HG03039 (cell line): ENCODE measurements around the gene KHK.

Source experiments
- ATAC-seq: cut with Tn5 transposase; IDR thresholded peaks from one replicate; pipeline ENCODE4 v1.9.1; 2021; ENCODE audit warnings: mild to moderate bottlenecking, moderate library complexity; ENCODE audit not compliant: unreplicated experiment

KHK gene

DNA sequence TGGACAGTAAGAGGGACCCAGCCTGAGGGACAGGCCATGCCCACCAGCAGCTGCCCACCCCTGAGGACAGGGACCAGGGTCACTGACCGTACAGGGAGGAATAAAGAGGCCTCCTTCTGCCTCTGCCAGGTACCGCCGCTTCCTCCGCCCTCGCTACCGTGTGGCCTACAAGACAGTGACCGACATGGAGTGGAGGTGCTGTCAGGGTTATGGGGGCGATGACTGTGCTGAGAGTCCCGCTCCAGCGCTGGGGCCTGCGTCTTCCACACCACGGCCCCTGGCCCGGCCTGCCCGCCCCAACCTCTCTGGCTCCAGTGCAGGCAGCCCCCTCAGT is 6.0 kb upstream of the KHK start:
- no peak for ATAC-seq

DNA sequence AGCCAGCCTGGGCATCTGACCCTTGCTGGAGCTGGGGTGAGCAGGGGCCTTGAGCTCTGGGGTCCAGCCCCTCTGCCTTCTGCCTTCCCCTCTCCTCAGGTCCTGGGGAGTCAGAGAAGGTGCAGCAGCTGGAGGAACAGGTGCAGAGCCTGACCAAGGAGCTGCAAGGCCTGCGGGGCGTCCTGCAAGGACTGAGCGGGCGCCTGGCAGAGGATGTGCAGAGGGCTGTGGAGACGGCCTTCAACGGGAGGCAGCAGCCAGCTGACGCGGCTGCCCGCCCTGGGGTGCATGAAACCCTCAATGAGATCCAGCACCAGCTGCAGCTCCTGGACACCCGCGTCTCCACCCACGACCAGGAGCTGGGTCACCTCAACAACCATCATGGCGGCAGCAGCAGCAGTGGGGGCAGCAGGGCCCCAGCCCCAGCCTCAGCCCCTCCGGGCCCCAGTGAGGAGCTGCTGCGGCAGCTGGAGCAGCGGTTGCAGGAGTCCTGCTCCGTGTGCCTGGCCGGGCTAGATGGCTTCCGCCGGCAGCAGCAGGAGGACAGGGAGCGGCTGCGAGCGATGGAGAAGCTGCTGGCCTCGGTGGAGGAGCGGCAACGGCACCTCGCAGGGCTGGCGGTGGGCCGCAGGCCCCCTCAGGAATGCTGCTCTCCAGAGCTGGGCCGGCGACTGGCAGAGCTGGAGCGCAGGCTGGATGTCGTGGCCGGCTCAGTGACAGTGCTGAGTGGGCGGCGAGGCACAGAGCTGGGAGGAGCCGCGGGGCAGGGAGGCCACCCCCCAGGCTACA is 4.4 kb upstream of the KHK start:
- ATAC-seq, result no peak

DNA sequence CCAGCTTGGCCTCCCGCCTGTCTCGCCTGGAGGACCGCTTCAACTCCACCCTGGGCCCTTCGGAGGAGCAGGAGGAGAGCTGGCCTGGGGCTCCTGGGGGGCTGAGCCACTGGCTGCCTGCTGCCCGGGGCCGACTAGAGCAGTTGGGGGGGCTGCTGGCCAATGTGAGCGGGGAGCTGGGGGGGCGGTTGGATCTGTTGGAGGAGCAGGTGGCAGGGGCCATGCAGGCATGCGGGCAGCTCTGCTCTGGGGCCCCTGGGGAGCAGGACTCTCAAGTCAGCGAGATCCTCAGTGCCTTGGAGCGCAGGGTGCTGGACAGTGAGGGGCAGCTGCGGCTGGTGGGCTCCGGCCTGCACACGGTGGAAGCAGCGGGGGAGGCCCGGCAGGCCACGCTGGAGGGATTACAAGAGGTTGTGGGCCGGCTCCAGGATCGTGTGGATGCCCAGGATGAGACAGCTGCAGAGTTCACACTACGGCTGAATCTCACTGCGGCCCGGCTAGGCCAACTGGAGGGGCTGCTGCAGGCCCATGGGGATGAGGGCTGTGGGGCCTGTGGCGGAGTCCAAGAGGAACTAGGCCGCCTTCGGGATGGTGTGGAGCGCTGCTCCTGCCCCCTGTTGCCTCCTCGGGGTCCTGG is 3.7 kb upstream of the KHK start:
- no peak for ATAC-seq

DNA sequence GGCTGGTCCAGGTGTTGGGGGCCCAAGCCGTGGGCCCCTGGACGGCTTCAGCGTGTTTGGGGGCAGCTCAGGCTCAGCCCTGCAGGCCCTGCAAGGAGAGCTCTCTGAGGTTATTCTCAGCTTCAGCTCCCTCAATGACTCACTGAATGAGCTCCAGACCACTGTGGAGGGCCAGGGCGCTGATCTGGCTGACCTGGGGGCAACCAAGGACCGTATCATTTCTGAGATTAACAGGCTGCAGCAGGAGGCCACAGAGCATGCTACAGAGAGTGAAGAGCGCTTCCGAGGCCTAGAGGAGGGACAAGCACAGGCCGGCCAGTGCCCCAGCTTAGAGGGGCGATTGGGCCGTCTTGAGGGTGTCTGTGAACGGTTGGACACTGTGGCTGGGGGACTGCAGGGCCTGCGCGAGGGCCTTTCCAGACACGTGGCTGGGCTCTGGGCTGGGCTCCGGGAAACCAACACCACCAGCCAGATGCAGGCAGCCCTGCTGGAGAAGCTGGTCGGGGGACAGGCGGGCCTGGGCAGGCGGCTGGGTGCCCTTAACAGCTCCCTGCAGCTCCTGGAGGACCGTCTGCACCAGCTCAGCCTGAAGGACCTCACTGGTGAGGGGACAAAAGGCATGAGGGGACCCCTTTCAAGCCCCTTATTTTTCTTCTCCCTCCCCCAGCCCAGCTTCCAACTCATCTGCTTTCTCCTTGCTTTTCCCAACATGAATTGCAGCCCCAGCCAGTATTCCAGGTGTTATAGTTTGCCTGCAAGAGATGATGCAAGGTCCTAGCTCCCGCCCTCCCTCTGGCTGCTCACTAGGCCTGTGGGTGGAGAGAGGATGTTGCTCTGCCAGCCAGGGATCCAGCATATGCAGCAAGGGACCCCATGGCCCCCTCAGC is 2.9 kb upstream of the KHK start:
- ATAC-seq, result no peak

DNA sequence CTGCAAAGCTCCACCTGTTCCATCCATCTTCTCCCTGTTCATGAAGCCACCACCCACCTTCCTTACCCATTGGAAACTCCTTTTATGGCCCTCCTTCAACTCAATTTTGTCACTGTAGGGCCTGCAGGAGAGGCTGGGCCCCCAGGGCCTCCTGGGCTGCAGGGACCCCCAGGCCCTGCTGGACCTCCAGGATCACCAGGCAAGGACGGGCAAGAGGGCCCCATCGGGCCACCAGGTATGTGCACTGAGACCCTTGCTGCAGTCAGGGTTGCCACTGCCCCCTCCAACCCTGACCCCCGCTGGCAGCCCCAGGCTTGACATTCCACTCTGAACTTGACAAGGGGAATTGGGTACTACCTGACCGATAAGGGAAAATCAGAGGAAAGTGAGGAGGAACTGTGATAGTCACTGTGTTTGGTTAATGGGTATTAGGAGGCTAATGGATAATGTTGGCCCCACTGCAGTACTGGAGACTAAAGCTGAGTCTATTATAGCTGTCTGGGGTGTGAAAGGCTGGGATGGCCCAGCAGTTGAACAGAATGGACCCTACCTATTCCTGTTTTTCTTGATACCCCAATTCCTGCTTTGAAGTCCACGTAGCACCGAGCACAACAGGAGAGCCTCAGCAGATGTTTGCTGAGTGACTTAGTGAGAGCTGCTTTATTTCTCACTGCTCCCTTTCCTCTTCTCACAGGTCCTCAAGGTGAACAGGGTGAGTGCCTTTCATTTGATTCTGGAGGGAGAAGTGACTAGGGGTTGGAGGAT is 2.1 kb upstream of the KHK start:
- ATAC-seq, result no peak

DNA sequence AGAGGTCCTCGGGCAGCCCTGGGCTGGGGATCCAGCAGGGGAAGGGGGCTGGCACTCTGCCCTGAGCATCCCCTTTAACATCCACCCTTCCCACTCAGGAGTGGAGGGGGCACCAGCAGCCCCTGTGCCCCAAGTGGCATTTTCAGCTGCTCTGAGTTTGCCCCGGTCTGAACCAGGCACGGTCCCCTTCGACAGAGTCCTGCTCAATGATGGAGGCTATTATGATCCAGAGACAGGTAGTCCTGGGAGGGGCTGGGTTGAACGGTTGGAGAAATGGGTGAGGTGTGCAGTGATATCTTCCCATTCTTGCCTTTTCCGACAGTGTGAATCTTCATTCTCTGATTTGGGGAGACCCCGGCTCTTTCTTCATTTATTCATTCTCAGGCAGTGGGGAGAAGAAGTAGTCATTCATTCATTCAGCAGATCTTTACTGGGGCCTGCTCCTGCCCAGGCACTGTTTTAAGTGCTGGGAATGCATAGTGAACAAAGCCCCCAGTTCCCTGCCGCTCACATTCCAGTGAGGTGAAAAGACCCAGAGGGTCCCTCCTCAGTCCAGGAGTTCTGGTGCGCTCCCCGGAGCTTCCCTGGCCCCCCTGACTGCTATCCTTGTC is 1.4 kb upstream of the KHK start:
- no peak for ATAC-seq

DNA sequence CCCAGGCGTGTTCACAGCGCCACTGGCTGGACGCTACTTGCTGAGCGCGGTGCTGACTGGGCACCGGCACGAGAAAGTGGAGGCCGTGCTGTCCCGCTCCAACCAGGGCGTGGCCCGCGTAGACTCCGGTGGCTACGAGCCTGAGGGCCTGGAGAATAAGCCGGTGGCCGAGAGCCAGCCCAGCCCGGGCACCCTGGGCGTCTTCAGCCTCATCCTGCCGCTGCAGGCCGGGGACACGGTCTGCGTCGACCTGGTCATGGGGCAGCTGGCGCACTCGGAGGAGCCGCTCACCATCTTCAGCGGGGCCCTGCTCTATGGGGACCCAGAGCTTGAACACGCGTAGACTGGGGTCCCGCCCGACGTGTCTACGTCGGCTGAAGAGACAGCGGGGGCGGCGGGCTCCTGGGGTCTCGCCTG is 891 bp upstream of the KHK start:
- ATAC-seq, result no peak

DNA sequence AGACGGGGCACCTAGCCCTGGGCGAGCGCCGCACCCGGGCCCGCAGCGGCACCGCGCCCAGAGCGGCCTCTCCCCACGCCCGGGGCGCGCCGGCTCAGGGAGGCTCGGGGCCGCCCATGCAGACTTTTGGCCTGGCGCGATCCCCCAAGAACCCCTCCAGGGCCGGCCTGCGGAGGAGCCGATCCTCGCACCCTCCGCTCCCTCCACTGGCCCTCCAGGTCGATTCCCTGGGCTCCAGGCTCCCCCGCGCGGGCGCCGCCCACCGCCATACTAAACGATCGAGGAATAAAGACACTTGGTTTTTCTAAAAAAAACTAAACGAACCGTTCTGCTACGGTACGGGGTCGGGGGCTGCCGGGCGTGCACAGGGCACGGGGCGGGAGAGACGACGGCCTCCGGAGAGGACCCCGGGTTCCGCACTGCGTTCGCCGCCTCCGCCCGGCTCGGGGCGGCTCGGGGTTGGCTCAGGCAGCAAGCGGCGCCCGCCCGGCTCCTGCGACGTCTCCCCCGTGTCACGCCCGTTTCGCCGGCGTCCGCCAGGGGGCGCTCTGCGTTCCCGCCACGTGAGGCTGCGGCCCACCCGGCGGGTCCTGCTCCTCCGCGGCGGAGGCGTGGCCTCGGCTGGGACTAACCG is 365 bp upstream of the KHK start:
- peak; percentile 64 for ATAC-seq

DNA sequence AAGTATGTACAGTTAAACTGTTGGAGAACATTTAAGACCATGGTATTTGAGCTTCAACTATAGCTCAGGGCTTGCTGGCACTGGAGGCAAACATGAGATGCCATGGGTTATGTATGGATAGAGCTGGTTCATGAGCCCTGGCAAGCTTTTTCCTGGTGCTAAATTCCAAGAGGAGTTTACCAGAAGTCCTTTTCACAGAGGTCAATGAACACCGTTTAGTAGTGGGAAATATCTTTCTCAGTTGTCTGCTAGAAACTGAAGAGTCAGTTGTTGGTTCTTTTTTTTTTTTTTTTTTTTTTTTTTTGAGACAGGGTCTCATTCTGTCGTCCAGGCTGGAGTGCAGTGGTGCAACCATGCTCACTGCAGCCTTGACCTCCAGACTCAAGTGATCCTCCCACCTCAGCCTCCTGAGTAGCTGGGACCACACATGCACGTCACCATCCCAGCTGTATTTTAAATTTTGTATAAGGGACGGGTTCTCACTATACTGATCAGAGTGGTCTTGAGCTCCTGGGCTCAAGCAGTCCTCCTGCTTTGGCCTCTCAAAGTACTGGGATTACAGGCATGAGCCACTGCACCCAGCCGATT is 1.3 kb downstream of the KHK start:
- no peak for ATAC-seq

DNA sequence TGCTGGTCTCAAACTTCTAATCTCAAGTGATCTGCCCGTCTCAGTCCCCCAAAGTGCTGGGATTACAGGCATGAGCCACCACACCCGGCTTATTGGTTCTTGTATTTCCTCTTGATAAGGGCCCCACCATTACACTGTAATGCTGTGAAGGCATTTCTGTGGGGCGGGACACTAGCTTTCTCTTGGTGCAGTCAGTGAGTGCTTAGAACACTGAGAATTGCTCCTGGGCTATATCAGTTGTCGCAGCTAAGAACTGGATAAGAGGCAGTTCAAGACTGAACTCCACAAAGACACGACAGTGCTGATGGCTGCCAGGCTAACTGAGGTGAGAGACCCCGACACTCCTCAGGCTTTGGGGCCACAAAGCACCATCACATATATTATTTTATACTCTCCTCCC is 2.1 kb downstream of the KHK start:
- ATAC-seq, result no peak

DNA sequence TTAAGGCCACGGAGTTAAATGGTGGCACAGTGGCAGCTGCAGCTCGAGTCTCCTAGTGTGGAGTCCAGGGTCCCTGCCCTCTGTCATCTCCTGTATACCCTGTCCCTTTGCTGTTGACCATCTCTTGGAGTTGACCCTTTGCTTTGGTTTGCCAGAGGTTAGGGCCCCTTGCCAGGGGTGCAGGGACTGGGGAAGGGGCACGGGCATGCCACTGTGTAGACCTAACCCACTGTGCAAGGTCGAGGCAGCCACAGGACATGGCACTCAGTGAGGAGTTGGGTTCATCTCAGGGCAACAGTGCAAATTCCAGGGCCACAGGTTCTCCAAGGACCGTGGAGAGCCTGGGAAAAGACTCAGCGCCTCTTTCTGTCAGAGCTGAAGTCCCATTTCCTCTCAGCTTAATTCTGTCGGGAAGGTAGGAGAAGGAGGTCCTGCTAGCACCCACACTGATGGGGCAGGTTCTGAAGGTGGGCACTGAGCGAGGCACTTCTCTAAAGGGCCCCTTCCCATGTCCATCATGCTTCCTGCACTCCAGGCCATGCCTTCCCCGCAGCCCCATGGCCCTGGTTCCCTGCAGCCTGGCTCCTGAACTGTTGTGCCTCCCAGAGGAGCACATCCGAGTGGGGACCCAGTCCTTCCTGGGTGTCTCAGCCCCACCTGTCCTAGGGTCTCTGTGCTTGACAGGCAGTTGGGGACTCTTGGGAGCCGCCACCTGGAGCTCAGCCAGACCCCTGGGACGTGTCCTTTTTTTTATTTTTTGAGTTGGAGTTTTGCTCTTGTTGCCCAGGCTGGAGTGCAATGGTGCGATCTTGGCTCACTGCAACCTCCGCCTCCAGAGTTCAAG is 2.8 kb downstream of the KHK start:
- ATAC-seq, result no peak

DNA sequence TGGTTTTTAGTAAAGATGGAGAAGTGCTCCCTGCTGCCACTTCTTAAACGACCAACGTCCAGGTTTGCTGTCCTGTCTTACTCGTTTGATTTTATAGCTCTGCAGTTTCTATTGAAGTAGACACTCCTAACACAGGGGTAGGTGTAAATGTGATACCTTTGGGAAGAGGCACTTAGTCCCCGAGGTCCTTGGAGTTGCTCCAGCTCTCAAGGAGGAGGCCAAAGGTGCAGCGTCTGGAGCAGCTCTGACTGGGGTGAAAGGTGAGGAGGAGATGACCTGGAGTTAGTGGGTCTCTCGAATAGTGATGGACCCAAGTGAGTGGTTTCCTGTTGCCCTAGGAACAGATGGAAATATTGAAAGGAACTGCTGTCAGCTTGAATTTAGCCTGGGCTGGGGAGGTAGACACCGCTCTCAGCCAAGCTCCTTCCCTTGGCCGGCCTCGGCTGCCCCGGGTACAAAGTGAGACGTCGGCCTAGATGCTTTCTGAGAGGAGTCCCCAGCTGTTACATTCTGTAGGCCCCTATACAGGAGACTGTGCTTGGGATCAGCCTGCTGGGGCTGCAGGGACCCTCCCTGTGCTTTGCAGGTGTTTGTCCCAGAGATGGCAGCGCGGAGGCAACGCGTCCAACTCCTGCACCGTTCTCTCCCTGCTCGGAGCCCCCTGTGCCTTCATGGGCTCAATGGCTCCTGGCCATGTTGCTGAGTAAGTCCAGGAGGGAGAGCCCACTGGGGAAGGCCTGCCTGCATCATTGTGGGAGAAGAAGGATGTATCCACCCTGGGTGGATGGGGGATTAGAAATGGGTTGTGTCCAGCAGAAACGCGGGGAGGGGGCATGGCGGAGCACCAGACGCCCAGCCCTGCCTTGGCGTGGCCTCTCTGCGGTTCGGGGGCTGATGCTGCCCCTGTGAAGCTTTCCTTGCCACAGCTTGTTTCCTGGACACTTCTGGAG is 5.4 kb downstream of the KHK start:
- ATAC-seq, result no peak

DNA sequence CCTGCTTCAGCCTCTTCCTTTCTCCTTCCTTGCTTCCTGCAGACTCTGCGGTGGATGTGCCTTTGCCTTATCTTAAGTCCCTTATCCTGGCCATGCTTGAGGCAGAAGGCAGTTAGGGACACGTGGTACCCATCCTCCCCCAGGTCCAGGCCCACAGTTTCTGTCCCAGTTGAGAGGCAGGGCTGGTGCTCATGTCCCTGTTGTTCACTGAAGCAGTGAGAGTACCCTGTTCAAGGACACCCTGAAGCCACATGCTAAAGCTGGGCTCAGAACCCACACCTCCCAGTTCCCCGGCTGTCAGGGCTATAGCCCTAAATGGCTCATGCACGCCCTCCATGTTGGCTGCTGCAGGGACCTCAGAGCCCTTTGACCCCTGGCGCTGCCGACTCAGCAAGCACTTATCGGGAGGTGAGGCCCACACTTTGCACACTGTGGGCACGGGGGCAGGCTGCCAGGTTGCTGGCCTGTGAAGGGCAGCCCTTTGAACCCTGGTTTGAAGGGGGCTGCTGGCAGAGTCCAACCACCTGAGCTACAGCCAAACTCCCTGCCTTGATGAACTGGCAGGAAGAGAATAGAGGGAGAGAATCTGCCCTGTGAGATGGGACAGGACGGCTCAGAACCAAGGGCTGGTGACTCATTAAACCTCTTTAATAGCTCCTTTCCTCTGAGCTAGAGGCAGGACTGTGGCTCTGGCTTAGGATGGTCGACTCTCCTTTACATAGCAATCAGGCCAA is 6.3 kb downstream of the KHK start:
- no peak for ATAC-seq

DNA sequence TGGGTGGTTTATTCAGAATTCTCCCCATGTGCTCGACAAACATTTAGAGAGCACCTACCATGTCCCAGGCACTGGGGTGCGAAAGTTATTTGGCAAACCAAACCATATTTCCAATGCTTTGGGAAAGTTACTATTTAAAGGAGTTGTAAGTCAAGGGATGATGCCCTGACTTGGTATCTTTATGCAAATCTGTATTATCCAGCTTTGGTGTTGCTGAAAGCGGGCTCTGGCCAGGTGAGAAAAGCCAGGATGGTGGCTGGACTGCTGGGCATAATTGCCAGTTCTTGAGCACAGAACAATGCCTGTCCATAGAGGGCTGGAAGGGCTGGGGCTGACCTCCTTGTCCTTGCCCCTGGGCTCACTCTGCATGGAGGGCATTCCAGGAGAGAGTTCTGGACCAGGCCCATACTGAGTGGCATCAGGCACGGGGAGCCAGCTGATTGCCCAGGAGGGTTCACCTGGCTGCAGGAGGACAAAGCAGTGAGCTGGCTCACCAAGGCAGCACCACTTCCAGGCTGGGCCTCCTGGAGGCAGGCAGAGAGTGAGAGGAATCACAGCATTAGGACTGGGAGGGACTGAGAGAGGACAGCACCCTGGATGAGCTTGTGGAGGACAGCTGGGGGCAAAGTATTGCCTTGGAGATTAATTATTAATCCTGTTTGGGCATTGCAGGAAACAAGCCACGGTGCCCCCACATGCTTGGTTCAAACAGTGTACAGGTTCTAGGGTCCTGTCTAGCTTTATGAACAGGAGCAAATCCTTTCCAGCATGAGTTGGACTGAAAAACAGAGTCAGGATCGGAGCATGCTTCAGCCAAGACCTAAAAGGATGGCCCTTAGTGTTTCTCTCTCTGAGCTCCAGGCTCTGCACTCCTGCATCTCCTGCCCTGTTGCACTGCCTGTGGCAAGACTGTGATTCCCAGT is 7.1 kb downstream of the KHK start:
- ATAC-seq, result no peak

DNA sequence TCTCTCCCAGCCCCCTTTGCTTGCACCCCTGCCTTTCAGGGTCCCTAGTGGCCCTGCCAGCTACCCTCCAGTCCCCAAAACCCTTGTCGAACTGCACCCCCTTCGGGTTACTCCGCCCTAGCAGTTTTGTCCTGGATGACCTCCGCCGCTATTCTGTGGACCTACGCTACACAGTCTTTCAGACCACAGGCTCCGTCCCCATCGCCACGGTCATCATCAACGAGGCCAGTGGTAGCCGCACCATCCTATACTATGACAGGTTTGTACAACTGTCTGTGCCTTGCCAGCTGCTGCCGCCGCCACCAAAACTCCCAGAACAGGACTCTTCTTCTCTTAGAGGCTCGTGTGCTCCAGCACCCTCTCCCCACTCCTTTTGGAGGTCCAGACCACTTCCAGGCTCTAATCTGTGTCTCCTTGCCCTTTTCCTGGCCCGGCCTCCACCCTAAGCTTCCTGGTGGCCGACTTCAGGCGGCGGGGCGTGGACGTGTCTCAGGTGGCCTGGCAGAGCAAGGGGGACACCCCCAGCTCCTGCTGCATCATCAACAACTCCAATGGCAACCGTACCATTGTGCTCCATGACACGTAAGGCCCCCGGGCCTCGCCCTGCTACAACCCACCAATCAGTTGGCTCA is 7.9 kb downstream of the KHK start:
- no peak for ATAC-seq

DNA sequence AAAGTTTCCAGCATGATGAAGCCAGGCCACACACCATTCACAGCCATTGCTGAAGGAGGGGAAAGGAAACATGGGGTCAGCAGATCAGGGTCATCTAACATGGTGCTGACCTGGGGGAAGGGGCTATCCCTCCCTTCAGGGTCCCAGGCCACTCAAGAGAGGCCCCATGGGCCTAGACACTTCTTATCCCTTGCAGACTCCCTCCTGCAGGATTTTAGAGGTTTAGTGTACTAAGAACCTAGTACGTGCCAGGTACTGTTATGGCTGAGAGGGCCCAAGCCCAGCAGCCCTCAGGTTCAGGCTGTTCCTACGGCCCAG is 8.8 kb downstream of the KHK start:
- no peak for ATAC-seq
